ENCODE measurements around the gene BMP8A.
"Not testable (repeated sequence)": the region's sequence is repeated elsewhere in the genome, so short reads cannot be mapped to it uniquely, and the experiment has no call there.

BMP8A gene

DNA sequence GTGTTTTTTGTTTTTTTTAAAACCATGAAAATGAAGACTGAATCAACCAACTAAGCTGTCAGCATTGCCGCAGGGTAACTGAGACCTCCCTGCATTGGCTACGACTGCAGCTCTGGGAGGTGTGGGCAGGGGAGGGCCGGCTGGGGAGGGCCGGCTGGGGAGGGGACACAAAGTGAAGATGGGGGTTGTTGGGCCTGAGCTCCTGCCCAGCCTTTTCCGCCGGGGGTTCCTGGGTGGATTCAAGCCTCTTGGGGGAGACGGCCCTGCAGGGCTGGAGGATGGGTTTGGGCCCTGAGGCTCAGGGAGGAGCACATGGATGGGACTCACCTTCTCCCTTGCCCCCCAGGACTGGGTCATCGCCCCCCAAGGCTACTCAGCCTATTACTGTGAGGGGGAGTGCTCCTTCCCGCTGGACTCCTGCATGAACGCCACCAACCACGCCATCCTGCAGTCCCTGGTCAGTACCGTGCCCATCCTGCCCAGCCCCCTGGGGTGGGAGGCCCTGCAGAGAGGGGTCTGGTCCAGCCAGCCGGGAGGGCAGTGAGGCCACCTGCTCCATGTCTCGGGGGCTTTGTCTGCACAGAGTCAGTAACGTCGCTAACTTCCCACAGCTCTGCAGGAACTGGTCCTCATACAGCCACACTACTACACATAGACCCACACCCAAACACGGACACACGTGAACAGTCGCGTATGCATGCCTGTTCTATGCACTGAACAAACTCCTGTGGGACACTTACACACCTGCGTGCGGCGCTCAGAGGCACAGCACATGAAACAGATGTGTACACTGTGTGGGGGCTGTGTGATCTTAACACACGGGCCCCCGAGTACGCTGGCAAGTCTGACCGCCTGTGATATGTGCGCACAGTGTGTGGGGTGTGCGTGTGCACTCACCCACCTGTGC lies 31.5 kb downstream of the BMP8A start:
- in situ Hi-C loops (cut with MboI; ENCODE audit: low sequenced_read_pairs, unreplicated experiment): no loop called here

GRCh38 chr1:39524171-39524570 lies 32.7 kb downstream of the BMP8A start:
- in situ Hi-C loops (cut with MboI; ENCODE audit: low sequenced_read_pairs, unreplicated experiment): no loop called here
- TF ChIP-seq CTCF (IDR thresholded peaks at IDR 0.05; ENCODE audit: borderline replicate concordance, control extremely low read depth, extremely low read depth, insufficient read depth, missing control alignments): no peak
- no peak for DNase-seq (ENCODE audit: low spot score)

More for the DNA sequence above, 31.5 kb downstream of the BMP8A start:
- no peak for DNase-seq (ENCODE audit: low spot score)
- no peak for TF ChIP-seq CTCF (IDR thresholded peaks at IDR 0.05; ENCODE audit: borderline replicate concordance, control extremely low read depth, extremely low read depth, insufficient read depth, missing control alignments)

- no peak for TF ChIP-seq CTCF (IDR thresholded peaks at IDR 0.05; ENCODE audit: borderline replicate concordance, control extremely low read depth, extremely low read depth, insufficient read depth, missing control alignments)
- in situ Hi-C loops (cut with MboI; ENCODE audit: low sequenced_read_pairs, unreplicated experiment): no loop called here
Observed at GRCh38 chr1:39524591-39525365, 33.3 kb downstream of the BMP8A start.

DNA sequence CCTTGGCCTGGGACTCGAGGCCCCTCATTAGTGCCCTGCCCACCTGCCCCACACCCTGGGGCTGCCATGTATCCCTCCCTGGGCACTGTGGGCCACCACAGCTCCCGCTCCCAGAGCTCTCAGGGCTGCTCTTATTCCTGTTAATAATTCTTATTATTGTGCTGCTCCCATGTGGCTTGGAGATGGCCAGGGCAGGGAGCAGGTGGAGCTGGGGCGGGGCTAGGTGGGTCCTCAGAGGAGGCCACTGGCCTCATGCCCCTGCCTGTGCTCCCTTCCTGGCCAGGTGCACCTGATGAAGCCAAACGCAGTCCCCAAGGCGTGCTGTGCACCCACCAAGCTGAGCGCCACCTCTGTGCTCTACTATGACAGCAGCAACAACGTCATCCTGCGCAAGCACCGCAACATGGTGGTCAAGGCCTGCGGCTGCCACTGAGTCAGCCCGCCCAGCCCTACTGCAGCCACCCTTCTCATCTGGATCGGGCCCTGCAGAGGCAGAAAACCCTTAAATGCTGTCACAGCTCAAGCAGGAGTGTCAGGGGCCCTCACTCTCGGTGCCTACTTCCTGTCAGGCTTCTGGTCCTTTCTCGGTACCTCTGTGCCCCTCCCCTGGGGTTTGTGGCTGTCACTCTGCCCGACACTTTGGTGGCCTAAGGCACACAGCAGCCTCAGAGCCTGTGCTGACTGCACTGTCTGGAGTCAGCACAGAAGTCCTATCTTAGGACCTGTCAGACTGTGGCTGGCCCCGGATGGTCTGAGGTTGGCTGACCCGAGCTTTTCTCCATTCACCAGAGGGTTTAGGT lies 34.1 kb downstream of the BMP8A start:
- peak; percentile 75 for DNase-seq (ENCODE audit: low spot score)
- no peak for TF ChIP-seq CTCF (IDR thresholded peaks at IDR 0.05; ENCODE audit: borderline replicate concordance, control extremely low read depth, extremely low read depth, insufficient read depth, missing control alignments)
- in situ Hi-C loops (cut with MboI; ENCODE audit: low sequenced_read_pairs, unreplicated experiment): no loop called here

More at GRCh38 chr1:39524591-39525365, 33.3 kb downstream of the BMP8A start:
- no peak for DNase-seq (ENCODE audit: low spot score)

GRCh38 chr1:39526466-39527189 lies 35.2 kb downstream of the BMP8A start:
- in situ Hi-C loops (cut with MboI; ENCODE audit: low sequenced_read_pairs, unreplicated experiment): no loop called here
- no peak for DNase-seq (ENCODE audit: low spot score)
- TF ChIP-seq CTCF (IDR thresholded peaks at IDR 0.05; ENCODE audit: borderline replicate concordance, control extremely low read depth, extremely low read depth, insufficient read depth, missing control alignments): no peak

GRCh38 chr1:39527190-39527579 lies 35.7 kb downstream of the BMP8A start:
- in situ Hi-C loops (cut with MboI; ENCODE audit: low sequenced_read_pairs, unreplicated experiment); DNase-seq (ENCODE audit: low spot score): not testable (repeated sequence)
